Mesothelial cell of epicardium (in vitro differentiated cells): ENCODE measurements around the gene LARGE2. TPM values are rescaled to one million over a fixed set of nuclear protein-coding genes. Genes with fewer than 3 reads are reported as not detected.
A peak's percentile ranks its signal among the peaks of the same experiment; 100 is the strongest.

Experiments
- DNase-seq, 2 experiments: peaks; one replicate each; pipeline ENCODE4 v3.0.0; 2021; ENCODE audit warnings: low spot score in 2 of 2; ENCODE audit not compliant: unreplicated experiment in 2 of 2
- H3K27ac Mint-ChIP-seq: 2 replicates; pipeline ENCODE4 v1.8.0; 2021; ENCODE audit warnings: mixed read lengths
- H3K27me3 Mint-ChIP-seq: 2 replicates; pipeline ENCODE4 v1.8.0; 2021; ENCODE audit warnings: low read depth, mixed read lengths
- H3K36me3 Mint-ChIP-seq: 2 replicates; pipeline ENCODE4 v1.8.0; 2021; ENCODE audit warnings: mixed read lengths
- H3K4me1 Mint-ChIP-seq: 2 replicates; pipeline ENCODE4 v1.8.0; 2021; ENCODE audit warnings: mixed read lengths
- H3K4me3 Mint-ChIP-seq: 2 replicates; pipeline ENCODE4 v1.8.0; 2021; ENCODE audit warnings: mild to moderate bottlenecking, moderate library complexity, mixed read lengths
- H3K9me3 Mint-ChIP-seq: 2 replicates; pipeline ENCODE4 v1.8.0; 2021; ENCODE audit warnings: mixed read lengths
- CTCF ChIP-seq: fragments of 200-600 bp; sonication (generic); IDR thresholded peaks from one replicate; pipeline ENCODE4 v1.5.0; 2021; ENCODE audit warnings: antibody characterized with exemption; ENCODE audit not compliant: unreplicated experiment
- total RNA-seq: library from RNA; stranded (reverse); gene quantifications from 3 replicates; pipeline ENCODE4 v1.2.1, GENCODE V29; 2021

LARGE2 gene
- 5.0 to 6.0 TPM (median 5.2 TPM) in 3 replicates for total RNA-seq

GRCh38 chr11:45922425-45923082 is at the start of gene LARGE2:
TSS of gene LARGE2 (plus strand) at chr11:45922656. CDS start at chr11:45922883, 227 bp downstream.
- Mint-ChIP-seq H3K27ac (peak within 1 kb of the TSS; percentile 39), H3K27me3 (peaks cover 46% of the 10 kb centered on the region), H3K36me3 (no peaks in the 10 kb centered on the region), H3K4me1 (peaks cover 15% of the 10 kb centered on the region), H3K9me3 (no peaks in the 10 kb centered on the region), H3K4me3 (peak within 1 kb of the TSS; percentile 67)
- DNase-seq: peak in 1 of 2 experiments; percentile 27
- no peak for TF ChIP-seq CTCF

GRCh38 chr11:45876401-45876800 is 46.1 kb upstream of the LARGE2 start:
- no peak for DNase-seq
- no peaks in the 10 kb centered on the region for H3K9me3 Mint-ChIP-seq
- no peaks in the 10 kb centered on the region for H3K27me3 Mint-ChIP-seq
- no peak overlapping the region for H3K4me3 Mint-ChIP-seq
- TF ChIP-seq CTCF: no peak
- no peak overlapping the region for H3K27ac Mint-ChIP-seq
- peaks cover 24% of the 10 kb centered on the region for H3K36me3 Mint-ChIP-seq
- H3K4me1 Mint-ChIP-seq: peaks cover 4% of the 10 kb centered on the region

GRCh38 chr11:45877221-45877620 is 45.2 kb upstream of the LARGE2 start:
- H3K4me1 Mint-ChIP-seq: peaks cover 4% of the 10 kb centered on the region
- no peak overlapping the region for H3K4me3 Mint-ChIP-seq
- no peak overlapping the region for H3K27ac Mint-ChIP-seq
- no peak for DNase-seq
- TF ChIP-seq CTCF: no peak
- H3K36me3 Mint-ChIP-seq: peaks cover 22% of the 10 kb centered on the region
- no peaks in the 10 kb centered on the region for H3K9me3 Mint-ChIP-seq
- H3K27me3 Mint-ChIP-seq: no peaks in the 10 kb centered on the region

GRCh38 chr11:45877845-45878244 is 44.6 kb upstream of the LARGE2 start:
- H3K4me1 Mint-ChIP-seq: peaks cover 4% of the 10 kb centered on the region
- H3K36me3 Mint-ChIP-seq: peaks cover 22% of the 10 kb centered on the region
- H3K27me3 Mint-ChIP-seq: no peaks in the 10 kb centered on the region
- DNase-seq: no peak
- TF ChIP-seq CTCF: no peak
- no peak overlapping the region for H3K4me3 Mint-ChIP-seq
- H3K9me3 Mint-ChIP-seq: no peaks in the 10 kb centered on the region
- H3K27ac Mint-ChIP-seq: no peak overlapping the region

- Mint-ChIP-seq H3K4me3 (no peak overlapping the region), H3K27ac (no peak overlapping the region), H3K9me3 (no peaks in the 10 kb centered on the region), H3K4me1 (peaks cover 4% of the 10 kb centered on the region), H3K36me3 (peaks cover 14% of the 10 kb centered on the region), H3K27me3 (peaks cover 7% of the 10 kb centered on the region)
- no peak for TF ChIP-seq CTCF
- no peak for DNase-seq
Observed at GRCh38 chr11:45879803-45880686, 42.4 kb upstream of the LARGE2 start.
